SU-DHL-6 (cell line): ENCODE data around the gene TTL.
"Not testable (repeated sequence)": the region's sequence is repeated elsewhere in the genome, so short reads cannot be mapped to it uniquely, and the experiment has no call there.

Experiments used
- CTCF ChIP-seq: fragments of 200-600 bp; sonication (generic); IDR thresholded peaks from one replicate; pipeline ENCODE4 v1.5.1; 2017; ENCODE audit warnings: antibody characterized with exemption, mild to moderate bottlenecking, low read length, moderate library complexity; ENCODE audit not compliant: insufficient read depth, poor library complexity, severe bottlenecking
- EZH2phosphoT487 ChIP-seq: fragments of 200-600 bp; sonication (generic), shearing (Covaris generic); conservative IDR thresholded peaks from 2 replicates; pipeline ENCODE4 v1.6.1; 2018; ENCODE audit warnings: mild to moderate bottlenecking, antibody characterized with exemption, low read length, moderate library complexity, mixed read lengths

GRCh38 chr2:112438603-112439261, 43.2 kb upstream of the TTL start:
- not testable (repeated sequence) for TF ChIP-seq CTCF, EZH2phosphoT487
